ENCODE results near the gene PTPRG. TPM values are rescaled to one million over a fixed set of nuclear protein-coding genes. Genes with fewer than 3 reads are reported as not detected.

The PTPRG gene
- total RNA-seq, 1 experiment from 2014 or later, result 0.74 TPM

GRCh38 chr3:62022312-62022711 is 460.9 kb downstream of the PTPRG start:
- Histone ChIP-seq H3K4me1 (ENCODE audit: control insufficient read depth, insufficient read depth, low read length) (no peaks in the 10 kb centered on the region), H3K27ac (ENCODE audit: low read length) (no peak overlapping the region), H3K9me3 (ENCODE audit: control insufficient read depth, insufficient read depth, low read depth, low read length) (no peaks in the 10 kb centered on the region), H3K36me3 (ENCODE audit: control insufficient read depth, insufficient read depth, low read length) (no peaks in the 10 kb centered on the region), H3K27me3 (ENCODE audit: control insufficient read depth, insufficient read depth, low read length) (no peaks in the 10 kb centered on the region), H3K4me3 (ENCODE audit: low read depth in 2 of 2, low read length in 2 of 2) (no peak overlapping the region)
- intact Hi-C loops (cut with micrococcal nuclease; ENCODE audit: unreplicated experiment), result no loop called here
- BruUV-seq (replicated peaks), result no TSS peak
- ChIA-PET CTCF (no interaction called here), POLR2A (no interaction called here)
- no peak for DNase-seq (ENCODE audit: low read depth, low spot score)
- in situ Hi-C loops (cut with HindIII; ENCODE audit: low pct_unique_long_range_greater_than_20kb, low sequenced_read_pairs), result no loop called here
- no peak for ATAC-seq
- no peak for TF ChIP-seq POLR2AphosphoS5 (IDR thresholded peaks at IDR 0.05; ENCODE audit: low read depth, low read length)
- no peak for TF ChIP-seq TCF7L2 (IDR thresholded peaks at IDR 0.05; ENCODE audit: low read depth, low read length)
- no peak for TF ChIP-seq SIN3A (IDR thresholded peaks at IDR 0.05; ENCODE audit: borderline replicate concordance, insufficient read depth, low read depth, low read length)
- TF ChIP-seq REST (IDR thresholded peaks at IDR 0.05; ENCODE audit: insufficient read depth in 1 of 2, low read depth in 2 of 2, low read length in 1 of 2), result no peak
- TF ChIP-seq CTCF (IDR thresholded peaks at IDR 0.05), result no peak

DNA sequence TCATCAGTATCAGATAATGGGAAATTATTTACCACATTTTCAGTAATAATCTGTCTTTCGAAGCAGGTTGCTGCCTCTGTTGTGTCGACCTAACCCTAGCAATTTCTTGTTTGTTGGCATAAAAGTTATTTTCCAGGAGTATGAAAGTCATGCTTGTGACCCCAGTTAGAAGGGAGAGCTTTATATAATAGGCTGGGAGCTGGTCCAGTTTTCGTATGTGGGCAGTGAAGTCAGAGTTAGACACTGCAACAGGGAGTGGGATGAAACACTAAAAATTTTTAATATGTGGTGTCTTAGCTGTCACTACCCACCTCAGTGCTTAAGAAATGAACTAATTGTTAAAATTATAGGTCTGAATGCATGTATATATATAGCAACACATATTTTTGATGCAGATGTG is 463.5 kb downstream of the PTPRG start:
- CTCF ChIA-PET, result no interaction called here

More for the DNA sequence above, 463.5 kb downstream of the PTPRG start:
- intact Hi-C loops (cut with micrococcal nuclease; ENCODE audit: unreplicated experiment) (no loop called here), in situ Hi-C loops (cut with HindIII; ENCODE audit: low pct_unique_long_range_greater_than_20kb, low sequenced_read_pairs) (no loop called here)
- Histone ChIP-seq H3K9me3 (ENCODE audit: control insufficient read depth, insufficient read depth, low read depth, low read length) (no peaks in the 10 kb centered on the region), H3K4me1 (ENCODE audit: control insufficient read depth, insufficient read depth, low read length) (no peaks in the 10 kb centered on the region), H3K4me3 (ENCODE audit: low read depth in 2 of 2, low read length in 2 of 2) (no peak overlapping the region), H3K27ac (ENCODE audit: low read length) (no peak overlapping the region), H3K27me3 (ENCODE audit: control insufficient read depth, insufficient read depth, low read length) (no peaks in the 10 kb centered on the region), H3K36me3 (ENCODE audit: control insufficient read depth, insufficient read depth, low read length) (no peaks in the 10 kb centered on the region)
- no TSS peak for BruUV-seq (replicated peaks)
- POLR2A ChIA-PET, result no interaction called here
- DNase-seq (ENCODE audit: low read depth, low spot score), result no peak
- no peak for TF ChIP-seq CTCF (IDR thresholded peaks at IDR 0.05)
- TF ChIP-seq SIN3A (IDR thresholded peaks at IDR 0.05; ENCODE audit: borderline replicate concordance, insufficient read depth, low read depth, low read length), result no peak
- no peak for TF ChIP-seq REST (IDR thresholded peaks at IDR 0.05; ENCODE audit: insufficient read depth in 1 of 2, low read depth in 2 of 2, low read length in 1 of 2)
- no peak for TF ChIP-seq TCF7L2 (IDR thresholded peaks at IDR 0.05; ENCODE audit: low read depth, low read length)
- TF ChIP-seq POLR2AphosphoS5 (IDR thresholded peaks at IDR 0.05; ENCODE audit: low read depth, low read length), result no peak
- no peak for ATAC-seq

Data from Panc1 (cell line).